ENCODE results near the gene FBXO34.

The FBXO34 gene

GRCh38 chr14:55328317-55328716 is 57.1 kb downstream of the FBXO34 start:
- H3K9me3 ChIP-seq, result no peaks in the 10 kb centered on the region
- no peak overlapping the region for H3K4me3 ChIP-seq (ENCODE audit: low read depth, low read length)
- H3K36me3 ChIP-seq, result no peaks in the 10 kb centered on the region
- no peak for TF ChIP-seq CTCF (IDR thresholded peaks at IDR 0.05; ENCODE audit: low read depth, low read length)
- DNase-seq, result no peak
- peaks cover 6% of the 10 kb centered on the region; the same call in 1 of the 2 replicates for H3K4me1 ChIP-seq
- H3K27me3 ChIP-seq, result no peaks in the 10 kb centered on the region

GRCh38 chr14:55329999-55330710 is 58.9 kb downstream of the FBXO34 start:
- TF ChIP-seq CTCF (IDR thresholded peaks at IDR 0.05; ENCODE audit: low read depth, low read length), result no peak
- H3K9me3 ChIP-seq, result no peaks in the 10 kb centered on the region
- peaks cover 6% of the 10 kb centered on the region for H3K4me1 ChIP-seq
- H3K27me3 ChIP-seq, result no peaks in the 10 kb centered on the region
- DNase-seq, result no peak
- no peaks in the 10 kb centered on the region for H3K36me3 ChIP-seq
- no peak overlapping the region for H3K4me3 ChIP-seq (ENCODE audit: low read depth, low read length)

- no peak overlapping the region for H3K4me3 ChIP-seq (ENCODE audit: low read depth, low read length)
- H3K9me3 ChIP-seq, result no peaks in the 10 kb centered on the region
- no peaks in the 10 kb centered on the region for H3K36me3 ChIP-seq
- H3K4me1 ChIP-seq, result peaks cover 6% of the 10 kb centered on the region
- DNase-seq, result no peak
- H3K27me3 ChIP-seq, result no peaks in the 10 kb centered on the region
- no peak for TF ChIP-seq CTCF (IDR thresholded peaks at IDR 0.05; ENCODE audit: low read depth, low read length)
These were observed 61.7 kb downstream of the FBXO34 start for GRCh38 chr14:55332654-55333570.

GRCh38 chr14:55333711-55334485 is 62.7 kb downstream of the FBXO34 start:
- no peak for TF ChIP-seq CTCF (IDR thresholded peaks at IDR 0.05; ENCODE audit: low read depth, low read length)
- Histone ChIP-seq H3K27me3 (no peaks in the 10 kb centered on the region), H3K9me3 (no peaks in the 10 kb centered on the region), H3K4me3 (ENCODE audit: low read depth, low read length) (no peak overlapping the region), H3K36me3 (no peaks in the 10 kb centered on the region), H3K4me1 (no peaks in the 10 kb centered on the region; the same call in none of the 2 replicates)
- DNase-seq, result no peak

- Histone ChIP-seq H3K36me3 (no peaks in the 10 kb centered on the region), H3K4me1 (no peaks in the 10 kb centered on the region; the same call in 1 of the 2 replicates), H3K9me3 (no peaks in the 10 kb centered on the region), H3K27me3 (no peaks in the 10 kb centered on the region), H3K4me3 (ENCODE audit: low read depth, low read length) (no peak overlapping the region)
- no peak for TF ChIP-seq CTCF (IDR thresholded peaks at IDR 0.05; ENCODE audit: low read depth, low read length)
- DNase-seq, result no peak
These were observed 64.9 kb downstream of the FBXO34 start for GRCh38 chr14:55336162-55336561.
